HEK293 (cell line): ENCODE measurements around the gene KCNK7.

Experiments
- CTCF ChIA-PET: fragments of 350-600 bp; formaldehyde crosslinking; extraction: SDS; loops from one replicate; lab custom pipeline; 2021; ENCODE audit warnings: antibody characterized with exemption; lab: Yijun Ruan, JAX
- POLR2A ChIA-PET: fragments of 300-600 bp; formaldehyde crosslinking; extraction: SDS; loops from one replicate; lab custom pipeline; 2020; ENCODE audit warnings: antibody characterized with exemption, inconsistent platforms; lab: Yijun Ruan, JAX
- H3K27ac ChIP-seq: fragments of 200-500 bp; sonication (Bioruptor generic); 2 replicates; pipeline ENCODE4 v1.5.1; 2014; ENCODE audit warnings: low read depth, low read length, control low read depth, inconsistent platforms; ENCODE audit errors: extremely low read depth
- H3K36me3 ChIP-seq, 2 experiments: fragments of 200-500 bp in 1 of 2; sonication (Bioruptor generic) in 1 of 2; 1 replicate in 1 of 2; 2 replicates in 1 of 2; pipeline ENCODE4 v1.5.1; 2014 to 2017; ENCODE audit warnings: inconsistent platforms in 2 of 2, low read length in 2 of 2; ENCODE audit not compliant: control insufficient read depth in 2 of 2, insufficient read depth in 1 of 2
- H3K4me1 ChIP-seq: fragments of 200-500 bp; sonication (Bioruptor generic); 2 replicates; pipeline ENCODE4 v1.5.1; 2014; ENCODE audit warnings: mild to moderate bottlenecking, low read length, inconsistent platforms; ENCODE audit not compliant: control insufficient read depth, insufficient read depth
- H3K4me3 ChIP-seq: 2 replicates; pipeline ENCODE4 v1.5.1; 2011; ENCODE audit warnings: low read depth, mild to moderate bottlenecking, control low read depth, low read length, moderate library complexity
- H3K9me3 ChIP-seq: fragments of 200-500 bp; sonication (Bioruptor generic); 2 replicates; pipeline ENCODE4 v1.5.1; 2014; ENCODE audit warnings: low read depth, low read length, inconsistent platforms; ENCODE audit not compliant: control insufficient read depth, insufficient read depth
- BCL11B ChIP-seq: fragments of 450-650 bp; formaldehyde crosslinking; IDR thresholded peaks from 2 replicates; pipeline ENCODE4 v1.5.1; 2016; ENCODE audit warnings: low read depth, missing biosample characterization, missing genetic modification characterization
- GLIS1 ChIP-seq: fragments of 450-650 bp; formaldehyde crosslinking; IDR thresholded peaks from 2 replicates; pipeline ENCODE4 v1.5.1; 2016; ENCODE audit warnings: missing biosample characterization, missing genetic modification characterization
- KLF17 ChIP-seq: fragments of 450-650 bp; formaldehyde crosslinking; IDR thresholded peaks from 2 replicates; pipeline ENCODE4 v1.5.1; 2016; ENCODE audit warnings: missing biosample characterization, missing genetic modification characterization
- MEIS1 ChIP-seq: sonication (generic); formaldehyde crosslinking; IDR thresholded peaks from 2 replicates; pipeline ENCODE4 v1.8.1; 2022; ENCODE audit warnings: missing genetic modification reagents, mild to moderate bottlenecking, borderline replicate concordance
- OSR2 ChIP-seq: fragments of 450-650 bp; formaldehyde crosslinking; IDR thresholded peaks from 2 replicates; pipeline ENCODE4 v1.5.1; 2016; ENCODE audit warnings: missing biosample characterization, missing genetic modification characterization
- REPIN1 ChIP-seq: fragments of 450-650 bp; formaldehyde crosslinking; IDR thresholded peaks from 2 replicates; pipeline ENCODE4 v1.5.1; 2017; ENCODE audit warnings: missing biosample characterization, missing genetic modification characterization, low read depth
- SALL2 ChIP-seq: fragments of 450-650 bp; formaldehyde crosslinking; IDR thresholded peaks from 2 replicates; pipeline ENCODE4 v1.5.0; 2017; ENCODE audit warnings: missing biosample characterization, mild to moderate bottlenecking, missing genetic modification characterization, borderline replicate concordance
- ZBTB17 ChIP-seq: fragments of 450-650 bp; formaldehyde crosslinking; IDR thresholded peaks from 2 replicates; pipeline ENCODE4 v1.5.1; 2016; ENCODE audit warnings: missing biosample characterization, missing genetic modification characterization
- ZNF18 ChIP-seq: fragments of 450-650 bp; formaldehyde crosslinking; IDR thresholded peaks from 2 replicates; pipeline ENCODE4 v1.5.1; 2016; ENCODE audit warnings: missing biosample characterization, missing genetic modification characterization
- ZNF202 ChIP-seq: fragments of 450-650 bp; formaldehyde crosslinking; IDR thresholded peaks from 2 replicates; pipeline ENCODE4 v1.5.1; 2016; ENCODE audit warnings: missing biosample characterization, missing genetic modification characterization, borderline replicate concordance
- ZNF211 ChIP-seq: fragments of 450-650 bp; formaldehyde crosslinking; IDR thresholded peaks from 2 replicates; pipeline ENCODE4 v1.5.1; 2016; ENCODE audit warnings: low read depth, missing biosample characterization, missing genetic modification characterization
- ZNF335 ChIP-seq: fragments of 450-650 bp; formaldehyde crosslinking; conservative IDR thresholded peaks from 2 replicates; pipeline ENCODE4 v1.5.1; 2016; ENCODE audit warnings: missing biosample characterization, missing genetic modification characterization
- ZNF341 ChIP-seq: fragments of 450-650 bp; formaldehyde crosslinking; IDR thresholded peaks from 2 replicates; pipeline ENCODE4; 2016; ENCODE audit warnings: low read depth, missing biosample characterization, missing genetic modification characterization
- ZNF350 ChIP-seq: fragments of 450-650 bp; formaldehyde crosslinking; IDR thresholded peaks from 2 replicates; pipeline ENCODE4 v1.5.0; 2017; ENCODE audit warnings: missing biosample characterization, mild to moderate bottlenecking, missing genetic modification characterization
- ZNF398 ChIP-seq: fragments of 450-650 bp; formaldehyde crosslinking; IDR thresholded peaks from 2 replicates; pipeline ENCODE4 v1.5.1; 2017; ENCODE audit warnings: missing biosample characterization, missing genetic modification characterization
- ZNF433 ChIP-seq: fragments of 450-650 bp; formaldehyde crosslinking; IDR thresholded peaks from 2 replicates; pipeline ENCODE4 v1.5.1; 2016; ENCODE audit warnings: missing biosample characterization, missing genetic modification characterization, low read depth
- ZNF548 ChIP-seq: fragments of 450-650 bp; formaldehyde crosslinking; IDR thresholded peaks from 2 replicates; pipeline ENCODE4 v1.5.1; 2016; ENCODE audit warnings: missing biosample characterization, missing genetic modification characterization
- ZNF621 ChIP-seq: fragments of 450-650 bp; formaldehyde crosslinking; IDR thresholded peaks from 2 replicates; pipeline ENCODE4 v1.5.1; 2017; ENCODE audit warnings: missing biosample characterization, missing genetic modification characterization
- ZNF701 ChIP-seq: fragments of 450-650 bp; formaldehyde crosslinking; IDR thresholded peaks from 2 replicates; pipeline ENCODE4 v1.5.1; 2016; ENCODE audit warnings: missing biosample characterization, missing genetic modification characterization
- ZNF776 ChIP-seq: fragments of 450-650 bp; formaldehyde crosslinking; IDR thresholded peaks from 2 replicates; pipeline ENCODE4 v1.5.0; 2017; ENCODE audit warnings: missing biosample characterization, missing genetic modification characterization, borderline replicate concordance
- TF ChIP-seq, protein P1 (sequence below): fragments of 450-650 bp; formaldehyde crosslinking; IDR thresholded peaks from 2 replicates; pipeline ENCODE4 v1.5.1; 2016; ENCODE audit warnings: missing biosample characterization, missing genetic modification characterization
- TF ChIP-seq, protein P2 (sequence below): fragments of 450-650 bp; formaldehyde crosslinking; IDR thresholded peaks from 2 replicates; pipeline ENCODE4 v1.5.1; 2016; ENCODE audit warnings: missing biosample characterization, missing genetic modification characterization

The KCNK7 gene

DNA sequence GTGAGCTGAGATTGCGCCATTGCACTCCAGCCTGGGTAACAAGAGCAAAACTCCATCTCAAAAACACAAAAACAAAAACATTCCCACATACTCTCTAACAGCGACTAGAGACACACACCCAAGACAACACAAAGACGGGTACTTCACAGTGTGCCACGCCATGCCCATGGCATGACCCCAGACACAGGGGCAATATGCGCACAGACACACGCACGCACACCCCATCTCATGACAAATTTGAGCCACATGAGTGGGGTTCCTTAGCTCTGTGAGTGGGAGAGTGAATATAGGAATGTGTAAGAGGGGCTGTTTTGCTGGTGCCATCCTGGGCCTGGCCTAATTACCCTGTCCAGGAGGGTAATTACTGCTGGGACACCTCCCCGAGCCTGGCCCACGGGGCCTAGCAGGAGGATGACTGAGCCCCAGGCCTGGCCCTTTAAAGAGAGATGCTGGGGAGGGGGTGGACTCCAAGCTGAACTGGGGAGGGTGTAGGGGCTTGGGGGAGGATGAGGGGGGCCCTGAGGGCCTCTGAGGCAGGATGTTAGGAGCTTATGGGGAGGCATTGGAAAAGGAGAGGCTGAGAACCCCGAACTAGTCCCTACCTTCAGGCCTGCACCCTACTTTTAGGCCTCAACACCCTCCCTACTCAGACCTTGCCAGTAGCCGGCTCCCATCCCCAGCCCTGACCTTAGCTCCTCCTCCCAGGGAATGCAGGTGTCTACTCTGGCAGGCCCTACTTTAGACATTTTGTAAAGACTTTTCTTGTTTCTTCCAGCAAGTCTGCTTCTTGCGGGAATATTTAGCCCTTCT is 38.9 kb downstream of the KCNK7 start:
- Histone ChIP-seq H3K9me3 (no peaks in the 10 kb centered on the region), H3K36me3 (peaks cover 0 to 19% of the 10 kb centered on the region in 2 experiments; a peak in 2 of 3 replicates), H3K4me3 (peak overlapping the region; percentile 52), H3K27ac (peak overlapping the region; percentile 81), H3K4me1 (peaks cover 19% of the 10 kb centered on the region)
- ChIA-PET CTCF (interaction anchor here (0.6 to 1.8 kb wide), 6 partner anchors 12 to 225 kb away, joined by 3 to 8 read pairs (median 4); partner anchors contain the start of gene ZNRD2), POLR2A (interaction anchor here (0.6 to 1.5 kb wide), 4 partner anchors 10 to 15 kb away, joined by 3 to 6 read pairs (median 5); partner anchors contain the start of gene ZNRD2)
- TF ChIP-seq ZNF335 (tag by site-specific recombination) = 0 out of 2 replicates have a peak, but pooled peaks have one; percentile 65
- TF ChIP-seq OSR2 (tag by site-specific recombination) = 0 out of 2 replicates have a peak, but pooled peaks have one; percentile 16
- no peak for TF ChIP-seq ZNF341 (tag by site-specific recombination)
- TF ChIP-seq ZNF433 (tag by site-specific recombination) = no peak
- TF ChIP-seq, protein P1, sequence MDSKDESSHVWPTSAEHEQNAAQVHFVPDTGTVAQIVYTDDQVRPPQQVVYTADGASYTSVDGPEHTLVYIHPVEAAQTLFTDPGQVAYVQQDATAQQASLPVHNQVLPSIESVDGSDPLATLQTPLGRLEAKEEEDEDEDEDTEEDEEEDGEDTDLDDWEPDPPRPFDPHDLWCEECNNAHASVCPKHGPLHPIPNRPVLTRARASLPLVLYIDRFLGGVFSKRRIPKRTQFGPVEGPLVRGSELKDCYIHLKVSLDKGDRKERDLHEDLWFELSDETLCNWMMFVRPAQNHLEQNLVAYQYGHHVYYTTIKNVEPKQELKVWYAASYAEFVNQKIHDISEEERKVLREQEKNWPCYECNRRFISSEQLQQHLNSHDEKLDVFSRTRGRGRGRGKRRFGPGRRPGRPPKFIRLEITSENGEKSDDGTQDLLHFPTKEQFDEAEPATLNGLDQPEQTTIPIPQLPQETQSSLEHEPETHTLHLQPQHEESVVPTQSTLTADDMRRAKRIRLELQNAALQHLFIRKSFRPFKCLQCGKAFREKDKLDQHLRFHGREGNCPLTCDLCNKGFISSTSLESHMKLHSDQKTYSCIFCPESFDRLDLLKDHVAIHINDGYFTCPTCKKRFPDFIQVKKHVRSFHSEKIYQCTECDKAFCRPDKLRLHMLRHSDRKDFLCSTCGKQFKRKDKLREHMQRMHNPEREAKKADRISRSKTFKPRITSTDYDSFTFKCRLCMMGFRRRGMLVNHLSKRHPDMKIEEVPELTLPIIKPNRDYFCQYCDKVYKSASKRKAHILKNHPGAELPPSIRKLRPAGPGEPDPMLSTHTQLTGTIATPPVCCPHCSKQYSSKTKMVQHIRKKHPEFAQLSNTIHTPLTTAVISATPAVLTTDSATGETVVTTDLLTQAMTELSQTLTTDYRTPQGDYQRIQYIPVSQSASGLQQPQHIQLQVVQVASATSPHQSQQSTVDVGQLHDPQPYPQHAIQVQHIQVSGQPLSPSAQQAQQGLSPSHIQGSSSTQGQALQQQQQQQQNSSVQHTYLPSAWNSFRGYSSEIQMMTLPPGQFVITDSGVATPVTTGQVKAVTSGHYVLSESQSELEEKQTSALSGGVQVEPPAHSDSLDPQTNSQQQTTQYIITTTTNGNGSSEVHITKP (tag by site-specific recombination) = 0 out of 2 replicates have a peak, but pooled peaks have one; percentile 44
- 0 out of 2 replicates have a peak, but pooled peaks have one; percentile 5 for TF ChIP-seq GLIS1 (tag by site-specific recombination)
- no peak for TF ChIP-seq ZNF202 (tag by site-specific recombination)
- TF ChIP-seq, protein P2, sequence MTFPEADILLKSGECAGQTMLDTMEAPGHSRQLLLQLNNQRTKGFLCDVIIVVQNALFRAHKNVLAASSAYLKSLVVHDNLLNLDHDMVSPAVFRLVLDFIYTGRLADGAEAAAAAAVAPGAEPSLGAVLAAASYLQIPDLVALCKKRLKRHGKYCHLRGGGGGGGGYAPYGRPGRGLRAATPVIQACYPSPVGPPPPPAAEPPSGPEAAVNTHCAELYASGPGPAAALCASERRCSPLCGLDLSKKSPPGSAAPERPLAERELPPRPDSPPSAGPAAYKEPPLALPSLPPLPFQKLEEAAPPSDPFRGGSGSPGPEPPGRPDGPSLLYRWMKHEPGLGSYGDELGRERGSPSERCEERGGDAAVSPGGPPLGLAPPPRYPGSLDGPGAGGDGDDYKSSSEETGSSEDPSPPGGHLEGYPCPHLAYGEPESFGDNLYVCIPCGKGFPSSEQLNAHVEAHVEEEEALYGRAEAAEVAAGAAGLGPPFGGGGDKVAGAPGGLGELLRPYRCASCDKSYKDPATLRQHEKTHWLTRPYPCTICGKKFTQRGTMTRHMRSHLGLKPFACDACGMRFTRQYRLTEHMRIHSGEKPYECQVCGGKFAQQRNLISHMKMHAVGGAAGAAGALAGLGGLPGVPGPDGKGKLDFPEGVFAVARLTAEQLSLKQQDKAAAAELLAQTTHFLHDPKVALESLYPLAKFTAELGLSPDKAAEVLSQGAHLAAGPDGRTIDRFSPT (tag by site-specific recombination) = peak; percentile 64
- no peak for TF ChIP-seq ZNF548 (tag by site-specific recombination)

DNA sequence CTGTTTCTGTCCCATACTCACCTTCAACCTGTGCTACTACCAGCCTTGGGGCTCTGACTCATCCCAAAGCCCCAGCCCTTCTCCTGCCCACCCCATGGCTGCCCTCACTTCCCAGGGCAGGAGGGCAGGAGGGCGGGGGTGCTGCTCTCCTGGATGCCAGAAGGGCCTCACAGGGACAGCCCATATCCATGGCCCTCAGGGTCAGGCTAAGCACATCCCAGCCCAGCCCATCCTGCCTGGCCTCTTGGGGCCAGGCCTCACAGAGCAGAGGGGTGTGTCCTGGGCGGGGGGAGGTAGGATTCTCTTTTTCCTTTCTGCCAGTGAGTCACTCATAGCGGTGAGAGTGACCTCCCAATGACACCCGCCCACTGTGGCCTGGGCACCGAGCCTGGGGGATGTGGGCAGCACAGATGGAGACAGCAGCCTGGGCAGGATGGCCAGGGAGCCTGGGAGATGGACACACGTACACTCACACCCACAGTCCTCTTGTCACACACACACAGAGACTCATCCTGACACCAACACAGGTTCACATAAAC is 39.8 kb downstream of the KCNK7 start:
- no peaks in the 10 kb centered on the region for H3K9me3 ChIP-seq
- H3K36me3 ChIP-seq = peaks cover 0 to 28% of the 10 kb centered on the region in 2 experiments; a peak in 2 of 3 replicates
- peaks cover 19% of the 10 kb centered on the region for H3K4me1 ChIP-seq
- CTCF ChIA-PET = interaction anchor here (0.6 to 1.8 kb wide), 7 partner anchors 15 to 333 kb away, joined by 3 to 8 read pairs (median 4); partner anchors contain the start of genes FAM89B and FIBP
- no peak overlapping the region for H3K27ac ChIP-seq
- POLR2A ChIA-PET = no interaction called here
- H3K4me3 ChIP-seq = no peak overlapping the region
- no peak for TF ChIP-seq ZNF350 (tag by site-specific recombination)
- TF ChIP-seq ZNF398 = no peak
- no peak for TF ChIP-seq MEIS1 (CRISPR knock-in tag)
- no peak for TF ChIP-seq BCL11B
- no peak for TF ChIP-seq REPIN1 (tag by site-specific recombination)
- no peak for TF ChIP-seq ZNF621 (tag by site-specific recombination)
- 0 out of 2 replicates have a peak, but pooled peaks have one; percentile 29 for TF ChIP-seq KLF17 (tag by site-specific recombination)
- TF ChIP-seq ZNF18 (tag by site-specific recombination) = no peak
- no peak for TF ChIP-seq ZNF776 (tag by site-specific recombination)
- TF ChIP-seq ZNF701 (tag by site-specific recombination) = no peak
- TF ChIP-seq ZBTB17 (tag by site-specific recombination) = no peak
- no peak for TF ChIP-seq ZNF211 (tag by site-specific recombination)
- no peak for TF ChIP-seq SALL2 (tag by site-specific recombination)
